HepG2 (cell line): ENCODE measurements around the gene RASD1.
"Not testable (repeated sequence)": the region's sequence is repeated elsewhere in the genome, so short reads cannot be mapped to it uniquely, and the experiment has no call there.

Experiments used
- EZH2 ChIP-seq: conservative IDR thresholded peaks from 2 replicates; pipeline ENCODE4 v1.6.1; 2012; ENCODE audit warnings: mild to moderate bottlenecking, low read depth, low read length, moderate library complexity
- MBD4 ChIP-seq: IDR thresholded peaks from 2 replicates; pipeline ENCODE4 v1.6.1; 2012; ENCODE audit warnings: low read length, inconsistent platforms, borderline replicate concordance
- MEF2D ChIP-seq: sonication (generic); formaldehyde crosslinking; IDR thresholded peaks from 2 replicates; pipeline ENCODE4 v1.5.1; 2020; ENCODE audit warnings: mild to moderate bottlenecking, missing genetic modification reagents
- NFIC ChIP-seq: IDR thresholded peaks from 2 replicates; pipeline ENCODE4 v1.6.1; 2012; ENCODE audit warnings: mild to moderate bottlenecking, low read length, inconsistent platforms
- RAD21 ChIP-seq: fragments of 450-650 bp; formaldehyde crosslinking; IDR thresholded peaks from 2 replicates; pipeline ENCODE4 v1.5.0; 2020; ENCODE audit warnings: mild to moderate bottlenecking
- RNF2 ChIP-seq: fragments of 450-650 bp; conservative IDR thresholded peaks from 2 replicates; pipeline ENCODE4 v1.6.1; 2016; ENCODE audit warnings: low read depth
- SMARCE1 ChIP-seq: fragments of 450-650 bp; IDR thresholded peaks from 2 replicates; pipeline ENCODE4 v1.6.1; 2017; ENCODE audit warnings: borderline replicate concordance
- ZNF326 ChIP-seq: sonication (generic); formaldehyde crosslinking; IDR thresholded peaks from 2 replicates; pipeline ENCODE4 v1.4.0; 2020; ENCODE audit warnings: missing genetic modification reagents, borderline replicate concordance
- ZNF557 ChIP-seq: sonication (generic); formaldehyde crosslinking; IDR thresholded peaks from 2 replicates; pipeline ENCODE4 v1.4.0; 2020; ENCODE audit warnings: missing genetic modification reagents
- TF ChIP-seq, protein P1 (sequence below): sonication (generic); formaldehyde crosslinking; IDR thresholded peaks from 2 replicates; pipeline ENCODE4 v1.4.0; 2020; ENCODE audit warnings: missing genetic modification reagents
- TF ChIP-seq, protein P2 (sequence below): sonication (generic); formaldehyde crosslinking; IDR thresholded peaks from 2 replicates; pipeline ENCODE4 v1.4.0; 2020; ENCODE audit warnings: missing genetic modification reagents, borderline replicate concordance

DNA sequence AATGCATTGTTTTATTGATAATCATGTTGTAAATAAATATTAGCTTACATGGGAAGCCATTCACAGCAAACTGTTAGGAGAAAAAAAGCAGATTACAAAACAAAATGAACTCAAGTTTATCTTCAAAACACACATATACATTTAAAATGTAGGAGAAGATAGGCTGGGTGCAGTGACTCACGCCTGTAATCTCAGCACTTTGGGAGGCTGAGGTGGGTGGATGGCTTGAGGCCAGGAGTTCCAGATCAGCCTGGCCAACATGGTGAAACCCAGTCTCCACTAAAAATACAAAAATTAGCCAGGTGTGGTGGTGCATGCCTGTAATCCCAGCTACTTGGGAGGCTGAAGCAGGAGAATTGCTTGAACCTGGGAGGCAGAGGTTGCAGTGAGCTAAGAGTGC, 30.3 kb downstream of the RASD1 start:
- TF ChIP-seq, protein P1, sequence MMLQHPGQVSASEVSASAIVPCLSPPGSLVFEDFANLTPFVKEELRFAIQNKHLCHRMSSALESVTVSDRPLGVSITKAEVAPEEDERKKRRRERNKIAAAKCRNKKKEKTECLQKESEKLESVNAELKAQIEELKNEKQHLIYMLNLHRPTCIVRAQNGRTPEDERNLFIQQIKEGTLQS (CRISPR knock-in tag): not testable (repeated sequence)
- not testable (repeated sequence) for TF ChIP-seq MEF2D (CRISPR knock-in tag); EZH2; NFIC; RNF2; ZNF557 (CRISPR knock-in tag); SMARCE1; RAD21 (CRISPR knock-in tag); ZNF326 (CRISPR knock-in tag); MBD4
- TF ChIP-seq, protein P2, sequence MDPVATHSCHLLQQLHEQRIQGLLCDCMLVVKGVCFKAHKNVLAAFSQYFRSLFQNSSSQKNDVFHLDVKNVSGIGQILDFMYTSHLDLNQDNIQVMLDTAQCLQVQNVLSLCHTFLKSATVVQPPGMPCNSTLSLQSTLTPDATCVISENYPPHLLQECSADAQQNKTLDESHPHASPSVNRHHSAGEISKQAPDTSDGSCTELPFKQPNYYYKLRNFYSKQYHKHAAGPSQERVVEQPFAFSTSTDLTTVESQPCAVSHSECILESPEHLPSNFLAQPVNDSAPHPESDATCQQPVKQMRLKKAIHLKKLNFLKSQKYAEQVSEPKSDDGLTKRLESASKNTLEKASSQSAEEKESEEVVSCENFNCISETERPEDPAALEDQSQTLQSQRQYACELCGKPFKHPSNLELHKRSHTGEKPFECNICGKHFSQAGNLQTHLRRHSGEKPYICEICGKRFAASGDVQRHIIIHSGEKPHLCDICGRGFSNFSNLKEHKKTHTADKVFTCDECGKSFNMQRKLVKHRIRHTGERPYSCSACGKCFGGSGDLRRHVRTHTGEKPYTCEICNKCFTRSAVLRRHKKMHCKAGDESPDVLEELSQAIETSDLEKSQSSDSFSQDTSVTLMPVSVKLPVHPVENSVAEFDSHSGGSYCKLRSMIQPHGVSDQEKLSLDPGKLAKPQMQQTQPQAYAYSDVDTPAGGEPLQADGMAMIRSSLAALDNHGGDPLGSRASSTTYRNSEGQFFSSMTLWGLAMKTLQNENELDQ: not testable (repeated sequence)
